SU-DHL-6 (cell line): ENCODE data around the gene SLU7.

ENCODE experiments used
- H2AFZ ChIP-seq: fragments of 200-600 bp; sonication (generic); 2 replicates; pipeline ENCODE4 v1.6.1; 2014; ENCODE audit warnings: low read depth, mild to moderate bottlenecking, moderate library complexity, mixed read lengths, antibody characterized with exemption, low read length; ENCODE audit not compliant: severe bottlenecking
- H3F3A ChIP-seq: fragments of 200-600 bp; shearing (Covaris generic); 2 replicates; pipeline ENCODE4 v1.6.0; 2016; ENCODE audit warnings: antibody characterized with exemption, mild to moderate bottlenecking; ENCODE audit not compliant: insufficient read depth
- H3K27ac ChIP-seq: fragments of 200-600 bp; sonication (generic); 2 replicates; pipeline ENCODE4 v1.5.1; 2016; ENCODE audit warnings: low read depth, mild to moderate bottlenecking, low read length, moderate library complexity, mixed read lengths
- H3K27me3 ChIP-seq: fragments of 200-600 bp; sonication (generic), shearing (Covaris generic); 2 replicates; pipeline ENCODE4 v1.6.0; 2014; ENCODE audit warnings: mild to moderate bottlenecking, low read length
- H3K36me3 ChIP-seq: fragments of 200-600 bp; sonication (generic); 2 replicates; pipeline ENCODE4 v1.6.1; 2014; ENCODE audit warnings: mild to moderate bottlenecking, low read length, mixed read lengths
- H3K4me2 ChIP-seq: fragments of 300-600, 200-600 bp; shearing (Covaris generic), sonication (generic); 2 replicates; pipeline ENCODE4 v1.6.0; 2014; ENCODE audit warnings: low read length, low read depth, mild to moderate bottlenecking; ENCODE audit not compliant: poor library complexity, severe bottlenecking
- H3K4me3 ChIP-seq: fragments of 200-600 bp; sonication (generic); 2 replicates; pipeline ENCODE4 v1.5.1; 2014; ENCODE audit warnings: antibody characterized with exemption, low read length, mild to moderate bottlenecking, mixed read lengths; ENCODE audit not compliant: insufficient read depth, poor library complexity, severe bottlenecking
- H3K79me2 ChIP-seq: fragments of 200-600 bp; sonication (generic); 2 replicates; pipeline ENCODE4 v1.6.1; 2014; ENCODE audit warnings: mild to moderate bottlenecking, low read length, moderate library complexity; ENCODE audit not compliant: insufficient read depth
- H3K9ac ChIP-seq: fragments of 200-600 bp; sonication (generic); 2 replicates; pipeline ENCODE4 v1.7.0; 2014; ENCODE audit warnings: mild to moderate bottlenecking, low read length
- H3K9me2 ChIP-seq: fragments of 200-600 bp; sonication (generic); replicated peaks from 2 replicates; pipeline ENCODE4 v1.6.1; 2014; ENCODE audit warnings: low read length; ENCODE audit not compliant: insufficient read depth
- H3K9me3 ChIP-seq: fragments of 200-600 bp; sonication (generic); 2 replicates; pipeline ENCODE4 v1.6.1; 2014; ENCODE audit warnings: low read length, mixed read lengths; ENCODE audit not compliant: insufficient read depth
- H4K20me1 ChIP-seq: fragments of 200-600 bp; sonication (generic); 2 replicates; pipeline ENCODE4 v1.6.1; 2014; ENCODE audit warnings: low read depth, mild to moderate bottlenecking, antibody characterized with exemption, low read length, moderate library complexity, mixed read lengths
- CTCF ChIP-seq: fragments of 200-600 bp; sonication (generic); IDR thresholded peaks from one replicate; pipeline ENCODE4 v1.5.1; 2017; ENCODE audit warnings: antibody characterized with exemption, mild to moderate bottlenecking, low read length, moderate library complexity; ENCODE audit not compliant: insufficient read depth, poor library complexity, severe bottlenecking
- EZH2phosphoT487 ChIP-seq: fragments of 200-600 bp; sonication (generic), shearing (Covaris generic); conservative IDR thresholded peaks from 2 replicates; pipeline ENCODE4 v1.6.1; 2018; ENCODE audit warnings: mild to moderate bottlenecking, antibody characterized with exemption, low read length, moderate library complexity, mixed read lengths

Gene SLU7

GRCh38 chr5:160466889-160467554 lies 48.1 kb upstream of the SLU7 start:
- peak overlapping the region; percentile 92 for H3K27ac ChIP-seq
- H3K4me2 ChIP-seq: peak overlapping the region; percentile 98
- no peaks in the 10 kb centered on the region for H3K27me3 ChIP-seq
- TF ChIP-seq EZH2phosphoT487: no peak
- no peak for TF ChIP-seq CTCF
- H3K9me2 ChIP-seq: no peaks in the 10 kb centered on the region
- no peak overlapping the region for H2AFZ ChIP-seq
- H3K9me3 ChIP-seq: no peaks in the 10 kb centered on the region
- H3K4me3 ChIP-seq: peak overlapping the region; percentile 19
- peaks cover 23% of the 10 kb centered on the region for H3K36me3 ChIP-seq
- H3K79me2 ChIP-seq: peaks cover 41% of the 10 kb centered on the region
- peaks cover 31% of the 10 kb centered on the region for H3F3A ChIP-seq
- H3K9ac ChIP-seq: peak overlapping the region; percentile 76
- peaks cover 16% of the 10 kb centered on the region; the same call in 1 of the 2 replicates for H4K20me1 ChIP-seq

GRCh38 chr5:160466116-160466515 lies 47.2 kb upstream of the SLU7 start:
- Histone ChIP-seq H3K4me2 (peak overlapping the region; percentile 98), H4K20me1 (peaks cover 8% of the 10 kb centered on the region; the same call in 1 of the 2 replicates), H3K9me2 (no peaks in the 10 kb centered on the region), H2AFZ (no peak overlapping the region), H3K9ac (no peak overlapping the region), H3K9me3 (no peaks in the 10 kb centered on the region), H3K27ac (peak overlapping the region; percentile 92), H3K4me3 (no peak overlapping the region), H3K79me2 (peaks cover 32% of the 10 kb centered on the region), H3K36me3 (peaks cover 16% of the 10 kb centered on the region), H3F3A (peaks cover 26% of the 10 kb centered on the region), H3K27me3 (no peaks in the 10 kb centered on the region)
- TF ChIP-seq CTCF (no peak), EZH2phosphoT487 (no peak)

GRCh38 chr5:160464466-160464797 lies 45.6 kb upstream of the SLU7 start:
- no peak for TF ChIP-seq EZH2phosphoT487
- no peak for TF ChIP-seq CTCF
- Histone ChIP-seq H3K36me3 (peaks cover 5% of the 10 kb centered on the region; the same call in 1 of the 2 replicates), H4K20me1 (no peaks in the 10 kb centered on the region), H3K9me3 (no peaks in the 10 kb centered on the region), H3K79me2 (peaks cover 15% of the 10 kb centered on the region), H3K9me2 (no peaks in the 10 kb centered on the region), H3K4me3 (no peak overlapping the region), H3F3A (peaks cover 18% of the 10 kb centered on the region), H3K9ac (peak overlapping the region; percentile 24; the same call in 1 of the 2 replicates), H2AFZ (peak overlapping the region; percentile 70), H3K4me2 (peak overlapping the region; percentile 38), H3K27ac (peak overlapping the region; percentile 15; the same call in 1 of the 2 replicates), H3K27me3 (no peaks in the 10 kb centered on the region)
